Liver (tissue), 9 donors: ENCODE measurements around the gene RAB11FIP5. TPM values are rescaled to one million over a fixed set of nuclear protein-coding genes. Genes with fewer than 3 reads are reported as not detected.

ENCODE experiments used
- DNase-seq: peaks from one replicate; pipeline ENCODE4 v3.0.0-alpha.2; 2017; ENCODE audit warnings: low spot score
- H3K27ac ChIP-seq, 2 donors: one replicate each; pipeline ENCODE4 v1.7.0; 2013; ENCODE audit warnings: inconsistent platforms in 2 of 2, low read length in 2 of 2, control low read depth in 1 of 2, low read depth in 1 of 2, mild to moderate bottlenecking in 1 of 2
- H3K27me3 ChIP-seq, 4 donors: one replicate each; pipeline versions ENCODE4 v1.6.1 to v1.7.0; 2013; ENCODE audit warnings: low read length in 3 of 4, inconsistent platforms in 1 of 4, mild to moderate bottlenecking in 1 of 4, moderate library complexity in 1 of 4; ENCODE audit not compliant: control insufficient read depth in 4 of 4, insufficient read depth in 4 of 4
- H3K36me3 ChIP-seq, 4 donors: one replicate each; pipeline versions ENCODE4 v1.6.1 to v1.7.0; 2013; ENCODE audit warnings: low read length in 3 of 4, mild to moderate bottlenecking in 3 of 4, low read depth in 1 of 4, moderate library complexity in 1 of 4; ENCODE audit not compliant: control insufficient read depth in 4 of 4, insufficient read depth in 3 of 4
- H3K4me1 ChIP-seq, 4 donors: one replicate each; pipeline versions ENCODE4 v1.6.1 to v1.7.0; 2013; ENCODE audit warnings: low read length in 3 of 4, mild to moderate bottlenecking in 3 of 4, moderate library complexity in 1 of 4; ENCODE audit not compliant: control insufficient read depth in 4 of 4, insufficient read depth in 4 of 4
- H3K4me3 ChIP-seq, 3 donors: one replicate each; pipeline versions ENCODE4 v1.6.1 to v1.7.0; 2013; ENCODE audit warnings: low read length in 3 of 3, control low read depth in 1 of 3, low read depth in 1 of 3, mild to moderate bottlenecking in 1 of 3
- H3K9ac ChIP-seq, 2 donors: one replicate each; pipeline ENCODE4 v1.7.0; 2013; ENCODE audit warnings: low read length in 2 of 2, mild to moderate bottlenecking in 2 of 2, moderate library complexity in 2 of 2, control low read depth in 1 of 2, low read depth in 1 of 2
- H3K9me3 ChIP-seq, 4 donors: one replicate each; pipeline versions ENCODE4 v1.6.1 to v1.7.0; 2013; ENCODE audit warnings: low read length in 3 of 4; ENCODE audit not compliant: control insufficient read depth in 4 of 4
- ATF3 ChIP-seq: IDR thresholded peaks from 2 replicates; pipeline ENCODE4 v1.6.1; 2016; ENCODE audit warnings: antibody characterized with exemption
- CTCF ChIP-seq: fragments of 150-350 bp; IDR thresholded peaks from 2 replicates; pipeline ENCODE4 v1.5.1; 2017; ENCODE audit warnings: improper control_type of control experiment, low read depth, low read length; ENCODE audit not compliant: missing input control
- EGR1 ChIP-seq, 2 donors: IDR thresholded peaks; 2 replicates each; pipeline ENCODE4 v1.6.1; 2016 to 2018; ENCODE audit warnings: antibody characterized with exemption in 2 of 2, low read depth in 2 of 2
- FOXA1 ChIP-seq: IDR thresholded peaks from 2 replicates; pipeline ENCODE4 v1.6.1; 2016; ENCODE audit warnings: antibody characterized with exemption
- FOXA2 ChIP-seq: IDR thresholded peaks from 2 replicates; pipeline ENCODE4 v1.6.1; 2016; ENCODE audit warnings: antibody characterized with exemption
- GABPA ChIP-seq, 2 donors: IDR thresholded peaks in 1 of 2; conservative IDR thresholded peaks in 1 of 2; 2 replicates each; pipeline ENCODE4 v1.6.1; 2016; ENCODE audit warnings: antibody characterized with exemption in 2 of 2, mild to moderate bottlenecking in 1 of 2, moderate library complexity in 1 of 2
- HNF4A ChIP-seq, 2 donors: conservative IDR thresholded peaks; 2 replicates each; pipeline ENCODE4 v1.6.1; 2016; ENCODE audit warnings: antibody characterized with exemption in 2 of 2, mild to moderate bottlenecking in 2 of 2
- HNF4G ChIP-seq: IDR thresholded peaks from 2 replicates; pipeline ENCODE4 v1.6.1; 2016; ENCODE audit warnings: antibody characterized with exemption
- JUND ChIP-seq, 2 donors: IDR thresholded peaks; 2 replicates each; pipeline ENCODE4 v1.6.1; 2016; ENCODE audit warnings: antibody characterized with exemption in 2 of 2
- MAX ChIP-seq: IDR thresholded peaks from 2 replicates; pipeline ENCODE4 v1.6.1; 2016; ENCODE audit warnings: antibody characterized with exemption
- NR2F2 ChIP-seq: IDR thresholded peaks from 2 replicates; pipeline ENCODE4 v1.6.1; 2016; ENCODE audit warnings: antibody characterized with exemption
- RAD21 ChIP-seq, 2 donors: IDR thresholded peaks; 2 replicates each; pipeline ENCODE4 v1.6.1; 2016; ENCODE audit warnings: antibody characterized with exemption in 2 of 2, mild to moderate bottlenecking in 2 of 2
- REST ChIP-seq: IDR thresholded peaks from 2 replicates; pipeline ENCODE4 v1.6.1; 2016; ENCODE audit warnings: antibody characterized with exemption, mild to moderate bottlenecking
- RXRA ChIP-seq, 2 donors: IDR thresholded peaks; 2 replicates each; pipeline ENCODE4 v1.6.1; 2017 to 2018; ENCODE audit warnings: antibody characterized with exemption in 2 of 2, mild to moderate bottlenecking in 1 of 2
- SP1 ChIP-seq: IDR thresholded peaks from 2 replicates; pipeline ENCODE4 v1.6.1; 2018; ENCODE audit warnings: antibody characterized with exemption, mild to moderate bottlenecking
- TAF1 ChIP-seq: conservative IDR thresholded peaks from 2 replicates; pipeline ENCODE4 v1.6.1; 2016; ENCODE audit warnings: antibody characterized with exemption, mild to moderate bottlenecking
- YY1 ChIP-seq: IDR thresholded peaks from 2 replicates; pipeline ENCODE4 v1.6.1; 2016; ENCODE audit warnings: antibody characterized with exemption, mild to moderate bottlenecking
- WGBS: extraction: QIAGEN DNeasy Blood & Tissue Kit; methylation state at CpG from one replicate; pipeline ENCODE4 v1.1.7; 2013; 5-methylcytosine and 5-hydroxymethylcytosine counted together
- polyA plus RNA-seq, 2 donors: library from polyadenylated mRNA; stranded (reverse) in 1 of 2; unstranded in 1 of 2; fragments of 200-250 nt in 1 of 2; fragments of >200 nt in 1 of 2; fragmentation: Nextera tagmentation in 1 of 2; extraction: Ambion mirVana in 1 of 2; gene quantifications; one replicate each; pipeline versions ENCODE4 v1.2.1 to v1.2.3, GENCODE V29; 2013 to 2015
- total RNA-seq, 2 donors: library from RNA; depleted of rRNA; stranded (reverse); fragments of >200 nt; gene quantifications; one replicate each; pipeline ENCODE4 v1.2.3, GENCODE V29; 2014
- donor health status: healthy.
- donor health status: healthy.
- donor health status: healthy.
- donor health status: healthy.
- donor health status: healthy.

Gene RAB11FIP5
- total and polyA plus RNA-seq, 4 donors: 2.8 to 8.1 (median 5.4) TPM

DNA sequence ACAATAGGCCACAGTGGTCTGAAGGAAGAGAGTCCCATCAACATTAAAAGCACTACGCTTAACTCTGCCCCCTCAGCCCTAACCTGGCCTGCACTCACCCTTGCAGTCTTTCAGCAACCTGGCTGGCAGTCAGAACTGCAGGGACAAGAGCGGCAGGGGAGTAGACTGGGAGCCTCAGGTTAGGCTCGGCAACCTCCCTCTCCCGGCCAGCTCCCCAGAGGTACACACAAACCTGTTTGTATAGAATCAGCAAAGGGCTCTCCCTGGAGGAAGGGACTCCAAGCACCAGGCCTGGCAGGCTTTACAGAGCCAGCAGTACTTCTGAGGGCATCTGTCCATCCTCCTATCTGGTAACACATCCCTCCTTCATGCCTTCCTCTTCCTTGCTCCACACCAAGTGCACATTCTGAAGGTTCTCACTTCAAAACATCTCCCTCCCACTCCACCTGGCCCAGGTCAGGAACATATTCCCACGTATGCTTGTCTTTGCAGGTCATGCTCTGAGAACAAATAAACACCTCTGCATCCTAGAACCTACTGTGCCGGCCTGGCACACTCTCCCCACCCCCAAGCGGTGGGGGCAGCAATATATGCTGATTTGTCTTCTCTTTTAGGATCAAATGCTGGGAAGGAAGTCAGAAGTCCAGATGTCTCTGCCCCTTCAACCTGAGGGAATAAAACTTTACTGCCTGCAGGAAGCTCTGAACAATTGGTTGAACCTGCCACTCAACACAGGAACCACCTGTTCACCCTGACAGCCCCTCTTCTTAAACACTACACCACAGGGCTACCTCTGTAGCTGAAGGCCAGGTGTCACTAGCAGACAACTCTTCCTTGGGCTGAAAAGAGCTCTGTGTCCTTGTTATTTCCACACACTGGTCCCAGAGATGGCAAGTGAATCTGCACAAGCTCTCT is 28.6 kb downstream of the RAB11FIP5 start:
- TF ChIP-seq NR2F2: peak; percentile 64
- no peak for TF ChIP-seq GABPA (IDR thresholded peaks at IDR 0.05 in 1 of 2, conservative IDR thresholded peaks at IDR 0.05 in 1 of 2)
- no peak for TF ChIP-seq REST
- DNase-seq: no peak
- no peak overlapping the region for H3K4me3 ChIP-seq
- peaks cover 0 to 7% (median 2%) of the 10 kb centered on the region in 4 donors for H3K4me1 ChIP-seq
- no peaks in the 10 kb centered on the region for H3K9me3 ChIP-seq
- 59% methylated on average over 7 of the region's 7 CpGs for WGBS
- no peak overlapping the region for H3K9ac ChIP-seq
- no peaks in the 10 kb centered on the region for H3K27me3 ChIP-seq
- H3K27ac ChIP-seq: peak overlapping the region in 1 of 2 donors; percentile 21
- H3K36me3 ChIP-seq: peaks cover 0 to 6% (median under 1%) of the 10 kb centered on the region in 4 donors

- Histone ChIP-seq H3K27me3 (no peaks in the 10 kb centered on the region), H3K4me3 (no peak overlapping the region), H3K27ac (no peak overlapping the region), H3K9me3 (no peaks in the 10 kb centered on the region), H3K36me3 (peaks cover 0 to 4% (median under 1%) of the 10 kb centered on the region in 4 donors), H3K9ac (no peak overlapping the region), H3K4me1 (peaks cover 0 to 7% (median 2%) of the 10 kb centered on the region in 4 donors)
- 92% methylated on average over 13 of the region's 13 CpGs for WGBS
- no peak for TF ChIP-seq ATF3
- TF ChIP-seq TAF1: no peak
- no peak for TF ChIP-seq FOXA2
- TF ChIP-seq NR2F2: no peak
- no peak for TF ChIP-seq SP1
- no peak for TF ChIP-seq MAX
- TF ChIP-seq EGR1 (IDR thresholded peaks at IDR 0.05; ENCODE audit: low read depth in 2 of 2): no peak
- no peak for TF ChIP-seq JUND (IDR thresholded peaks at IDR 0.05)
- no peak for TF ChIP-seq HNF4G
- no peak for TF ChIP-seq YY1
- TF ChIP-seq CTCF: no peak
- no peak for TF ChIP-seq RXRA (IDR thresholded peaks at IDR 0.05)
- TF ChIP-seq GABPA (IDR thresholded peaks at IDR 0.05 in 1 of 2, conservative IDR thresholded peaks at IDR 0.05 in 1 of 2): no peak
- no peak for TF ChIP-seq HNF4A (conservative IDR thresholded peaks at IDR 0.05)
- TF ChIP-seq FOXA1: no peak
- TF ChIP-seq RAD21 (IDR thresholded peaks at IDR 0.05): no peak
- DNase-seq: no peak
Measured at GRCh38 chr2:73082523-73083410, 30.0 kb downstream of the RAB11FIP5 start.
